ENCODE data around the gene WBP2. TPM values are rescaled to one million over a fixed set of nuclear protein-coding genes. Genes with fewer than 3 reads are reported as not detected.

WBP2 gene
- total RNA-seq, 2 experiments from 2014 or later = 29.9 to 117 TPM

- ChIA-PET CTCF (ENCODE audit: unreplicated experiment) (no interaction called here), POLR2A (interaction anchor here (0.8 kb wide), 1 partner anchor 54 kb away, joined by 3 read pairs; no protein-coding TSS in a partner anchor)
- no peaks in the 10 kb centered on the region for H3K9me3 ChIP-seq (ENCODE audit: low read length)
- H3K4me1 ChIP-seq (ENCODE audit: insufficient read depth, low read length, poor library complexity, severe bottlenecking) = peaks cover 17% of the 10 kb centered on the region
- intact Hi-C loops (cut with micrococcal nuclease; ENCODE audit: unreplicated experiment) = loop anchor here (5.0 kb wide), 1 partner anchor 97 kb away; no protein-coding TSS in a partner anchor
- BruUV-seq (replicated peaks) = no TSS peak
- H3K4me2 ChIP-seq (ENCODE audit: low read length) = no peak overlapping the region
- H3K27ac ChIP-seq (ENCODE audit: low read depth, low read length, poor library complexity, severe bottlenecking) = no peak overlapping the region
- no peak for TF ChIP-seq CTCF (conservative IDR thresholded peaks at IDR 0.05; ENCODE audit: low read length)
- TF ChIP-seq EZH2phosphoT487 (IDR thresholded peaks at IDR 0.05; ENCODE audit: borderline replicate concordance, low read depth, low read length) = no peak
- H3K36me3 ChIP-seq (ENCODE audit: insufficient read depth, low read length) = peaks cover 46% of the 10 kb centered on the region
- peaks cover 8% of the 10 kb centered on the region; the same call in 1 of the 2 replicates for H3K79me2 ChIP-seq (ENCODE audit: insufficient read depth, low read depth, low read length)
- H2AFZ ChIP-seq (ENCODE audit: low read length) = no peak overlapping the region
- no peaks in the 10 kb centered on the region for H3K9me2 ChIP-seq (ENCODE audit: insufficient read depth, low read length)
- H3K4me3 ChIP-seq (ENCODE audit: low read depth, low read length, poor library complexity, severe bottlenecking) = no peak overlapping the region
- peaks cover 4% of the 10 kb centered on the region; the same call in 1 of the 2 replicates for H4K20me1 ChIP-seq (ENCODE audit: insufficient read depth, low read length)
- DNase-seq (ENCODE audit: low spot score) = no peak
These were observed 5.4 kb downstream of the WBP2 start for GRCh38 chr17:75849724-75850123.

- H4K20me1 ChIP-seq (ENCODE audit: insufficient read depth, low read length) = peaks cover 3% of the 10 kb centered on the region; the same call in 1 of the 2 replicates
- peaks cover 15% of the 10 kb centered on the region for H3K4me1 ChIP-seq (ENCODE audit: insufficient read depth, low read length, poor library complexity, severe bottlenecking)
- H3K9me3 ChIP-seq (ENCODE audit: low read length) = no peaks in the 10 kb centered on the region
- ChIA-PET CTCF (ENCODE audit: unreplicated experiment) (no interaction called here), POLR2A (interaction anchor here (0.8 kb wide), 1 partner anchor 53 kb away, joined by 3 read pairs; no protein-coding TSS in a partner anchor)
- DNase-seq (ENCODE audit: low spot score) = no peak
- no peak overlapping the region for H2AFZ ChIP-seq (ENCODE audit: low read length)
- TF ChIP-seq CTCF (conservative IDR thresholded peaks at IDR 0.05; ENCODE audit: low read length) = no peak
- no peak overlapping the region for H3K27ac ChIP-seq (ENCODE audit: low read depth, low read length, poor library complexity, severe bottlenecking)
- H3K4me3 ChIP-seq (ENCODE audit: low read depth, low read length, poor library complexity, severe bottlenecking) = no peak overlapping the region
- H3K36me3 ChIP-seq (ENCODE audit: insufficient read depth, low read length) = peaks cover 46% of the 10 kb centered on the region
- BruUV-seq (replicated peaks) = no TSS peak
- peaks cover 4% of the 10 kb centered on the region; the same call in 1 of the 2 replicates for H3K79me2 ChIP-seq (ENCODE audit: insufficient read depth, low read depth, low read length)
- intact Hi-C loops (cut with micrococcal nuclease; ENCODE audit: unreplicated experiment) = loop anchor here (5.0 kb wide), 1 partner anchor 97 kb away; no protein-coding TSS in a partner anchor
- no peaks in the 10 kb centered on the region for H3K9me2 ChIP-seq (ENCODE audit: insufficient read depth, low read length)
- no peak overlapping the region for H3K4me2 ChIP-seq (ENCODE audit: low read length)
These were observed 5.9 kb downstream of the WBP2 start for GRCh38 chr17:75849279-75849646.

GRCh38 chr17:75848523-75849278, 6.4 kb downstream of the WBP2 start:
- H3K36me3 ChIP-seq (ENCODE audit: insufficient read depth, low read length) = peaks cover 46% of the 10 kb centered on the region
- TF ChIP-seq CTCF (conservative IDR thresholded peaks at IDR 0.05; ENCODE audit: low read length) = peak; percentile 99
- no peak for TF ChIP-seq EZH2phosphoT487 (IDR thresholded peaks at IDR 0.05; ENCODE audit: borderline replicate concordance, low read depth, low read length)
- peak; percentile 83 for DNase-seq (ENCODE audit: low spot score)
- no peaks in the 10 kb centered on the region for H4K20me1 ChIP-seq (ENCODE audit: insufficient read depth, low read length)
- intact Hi-C loops (cut with micrococcal nuclease; ENCODE audit: unreplicated experiment) = loop anchor here (1.0 to 5.0 kb wide), 2 partner anchors 84 to 96 kb away; no protein-coding TSS in a partner anchor
- H3K4me3 ChIP-seq (ENCODE audit: low read depth, low read length, poor library complexity, severe bottlenecking) = no peak overlapping the region
- H2AFZ ChIP-seq (ENCODE audit: low read length) = no peak overlapping the region
- no peaks in the 10 kb centered on the region for H3K9me3 ChIP-seq (ENCODE audit: low read length)
- no peak overlapping the region for H3K4me2 ChIP-seq (ENCODE audit: low read length)
- no peaks in the 10 kb centered on the region for H3K9me2 ChIP-seq (ENCODE audit: insufficient read depth, low read length)
- BruUV-seq (replicated peaks) = no TSS peak
- H3K27ac ChIP-seq (ENCODE audit: low read depth, low read length, poor library complexity, severe bottlenecking) = no peak overlapping the region
- POLR2A ChIA-PET = interaction anchor here (0.8 kb wide), 1 partner anchor 53 kb away, joined by 3 read pairs; no protein-coding TSS in a partner anchor
- CTCF ChIA-PET (ENCODE audit: unreplicated experiment) = interaction anchor here (0.8 kb wide), 1 partner anchor 34 kb away, joined by 3 read pairs; no protein-coding TSS in a partner anchor
- H3K79me2 ChIP-seq (ENCODE audit: insufficient read depth, low read depth, low read length) = no peaks in the 10 kb centered on the region; the same call in 1 of the 2 replicates
- peaks cover 17% of the 10 kb centered on the region for H3K4me1 ChIP-seq (ENCODE audit: insufficient read depth, low read length, poor library complexity, severe bottlenecking)

Data from OCI-LY7 (cell line).